Activated CD4-positive, alpha-beta T cell treated with anti-CD3 and anti-CD28 coated beads, Interleukin-10, Interleukin-2, amounts not matched to agents 100 ng/mL and 50 ng/mL, durations not matched to agents 16 hours and 8 hours (primary cell): Measurements from ENCODE around the gene CTSG.
"Not testable (repeated sequence)": the region's sequence is repeated elsewhere in the genome, so short reads cannot be mapped to it uniquely, and the experiment has no call there.

Experiments
- DNase-seq: peaks from one replicate; pipeline ENCODE4 v3.0.0-alpha.2; 2020

The CTSG gene

GRCh38 chr14:24576182-24576581 is at the start of gene CTSG:
TSS of gene CTSG (minus strand) at chr14:24576250. CDS start at chr14:24576223, 27 bp downstream.
- no peak for DNase-seq

- DNase-seq: no peak
Measured at GRCh38 chr14:24613747-24614146, 37.7 kb upstream of the CTSG start.

DNA sequence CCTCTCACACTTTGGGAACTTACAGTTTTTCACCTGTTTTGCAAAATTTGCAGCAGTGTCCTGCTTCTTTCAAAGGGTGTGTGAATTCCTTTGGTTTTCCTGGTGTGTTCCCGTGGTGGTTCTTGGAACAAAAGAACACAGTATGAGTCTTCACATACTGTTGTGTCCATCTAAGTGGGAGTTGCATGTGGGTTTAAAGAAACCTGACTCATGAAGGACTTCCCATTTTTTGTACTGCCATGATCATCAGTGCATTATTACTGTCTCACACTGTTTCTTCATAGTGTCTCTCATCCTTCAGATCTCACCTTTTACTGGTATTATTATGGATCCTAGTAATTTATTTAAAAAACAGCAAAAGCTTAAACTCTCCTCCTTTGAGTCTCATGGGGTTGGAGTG is 37.2 kb upstream of the CTSG start:
- DNase-seq: no peak

DNA sequence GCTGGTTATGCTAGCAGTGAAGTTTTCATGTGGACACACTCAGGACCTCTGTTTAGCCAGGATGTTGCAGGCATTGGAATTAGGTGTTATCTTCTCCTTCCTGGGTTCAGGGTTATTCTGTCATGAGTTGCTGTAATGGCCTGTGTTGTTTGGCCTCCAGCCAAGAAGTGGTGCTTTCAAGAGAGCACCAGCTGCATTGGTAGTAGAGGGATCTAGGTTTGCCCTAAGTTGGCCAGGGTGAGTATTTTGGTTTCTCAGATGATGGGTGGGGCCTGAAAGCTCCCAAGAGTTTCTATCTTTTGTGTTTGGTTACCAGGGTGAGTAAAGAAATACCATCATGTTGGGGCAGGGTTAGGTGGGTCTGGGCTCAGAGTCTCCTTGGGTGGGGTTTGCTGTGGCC is 36.1 kb upstream of the CTSG start:
- no peak for DNase-seq

DNA sequence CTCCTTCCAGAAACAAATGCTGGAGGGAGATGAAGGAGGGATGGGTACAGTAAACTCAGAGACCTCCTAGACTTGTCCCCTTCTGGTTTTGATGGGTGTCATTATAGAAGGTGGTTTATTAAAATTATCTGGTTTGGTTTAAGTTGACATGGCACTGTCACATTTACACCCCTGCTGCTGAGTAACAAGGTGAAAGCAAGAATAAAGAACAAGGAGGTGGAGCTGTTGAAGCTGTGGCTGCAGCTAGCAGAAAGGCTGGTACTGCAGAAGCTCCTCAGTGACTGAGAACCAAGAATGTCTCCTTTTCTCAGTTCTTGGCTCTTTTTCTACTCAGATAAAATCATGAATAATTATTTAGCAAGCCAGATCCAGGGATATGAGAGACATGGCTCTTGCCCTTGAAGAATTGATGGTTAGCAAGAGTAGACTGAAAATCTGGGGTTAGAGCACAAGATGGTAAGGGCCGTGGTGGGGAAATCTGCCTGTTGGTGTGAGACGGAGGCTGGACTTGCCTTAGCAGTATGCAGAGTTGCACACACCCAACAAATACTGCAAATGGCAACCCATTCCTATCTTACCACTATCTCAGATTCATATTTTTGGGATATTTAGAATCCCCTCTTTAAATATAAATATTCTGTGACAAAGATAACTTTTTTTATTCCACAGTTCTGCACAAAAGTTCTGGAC is 33.8 kb upstream of the CTSG start, which contains the start of gene GZMH:
Gene GZMH, minus strand, starts transcription at position 31 of the 690 bp plus-strand sequence. CDS start 72 bp downstream, outside the sequence.
- peak; percentile 64 for DNase-seq

- no peak for DNase-seq
Measured at GRCh38 chr14:24607635-24608514, 31.8 kb upstream of the CTSG start.

GRCh38 chr14:24607081-24607480 is 31.0 kb upstream of the CTSG start:
- peak; percentile 53 for DNase-seq

GRCh38 chr14:24606297-24606696 is 30.2 kb upstream of the CTSG start:
- DNase-seq: no peak

GRCh38 chr14:24605435-24606190 is 29.6 kb upstream of the CTSG start:
- DNase-seq: peak; percentile 84

DNA sequence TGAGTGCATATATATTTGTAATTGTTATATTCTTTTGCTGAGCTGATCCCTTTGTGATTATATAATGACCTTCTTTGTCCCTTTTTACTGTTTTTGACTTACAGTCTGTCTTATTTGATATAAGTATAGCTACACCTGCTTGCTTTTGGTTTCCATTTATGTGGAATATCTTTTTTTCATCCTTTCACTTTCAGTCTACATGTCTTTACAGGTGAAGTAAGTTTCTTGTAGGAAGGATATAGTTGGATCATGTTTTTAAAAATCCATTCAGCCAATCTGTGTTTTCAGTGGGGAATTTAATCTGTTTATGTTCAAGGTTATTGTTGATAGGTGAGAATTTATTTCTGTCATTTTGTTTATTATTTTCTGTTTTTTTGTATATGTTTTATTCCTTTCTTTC is 21.4 kb upstream of the CTSG start:
- no peak for DNase-seq

GRCh38 chr14:24595073-24595808 is 19.2 kb upstream of the CTSG start:
- no peak for DNase-seq

GRCh38 chr14:24591004-24591403 is 15.0 kb upstream of the CTSG start:
- DNase-seq: not testable (repeated sequence)

GRCh38 chr14:24584402-24584801 is 8.4 kb upstream of the CTSG start:
- DNase-seq: not testable (repeated sequence)

GRCh38 chr14:24578558-24578957 is 2.5 kb upstream of the CTSG start:
- no peak for DNase-seq

GRCh38 chr14:24576771-24577170 is 721 bp upstream of the CTSG start:
- DNase-seq: no peak

- no peak for DNase-seq
Measured at GRCh38 chr14:24574206-24574774, 1.8 kb downstream of the CTSG start.

- DNase-seq: no peak
Measured at GRCh38 chr14:24566318-24566717, 9.7 kb downstream of the CTSG start.

DNA sequence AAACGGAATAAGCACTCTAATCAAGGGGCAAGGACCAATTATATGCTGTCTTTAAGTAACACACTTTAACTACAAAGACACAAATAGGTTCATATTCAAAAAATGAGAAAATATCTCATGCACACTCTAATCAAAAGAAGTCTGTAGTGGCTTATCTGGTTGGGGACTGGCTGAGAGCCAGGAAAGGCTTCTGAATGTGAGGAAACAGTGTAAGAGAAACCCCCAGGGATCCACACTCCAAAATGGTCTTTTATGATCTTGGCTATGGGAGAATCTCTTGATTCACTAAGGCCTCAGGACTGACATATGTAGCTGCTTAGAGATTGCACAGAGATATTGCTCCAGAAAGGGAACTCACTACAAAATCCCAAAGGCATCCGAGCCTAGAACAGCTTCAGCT is 10.3 kb downstream of the CTSG start:
- DNase-seq: no peak

- no peak for DNase-seq
Measured at GRCh38 chr14:24563505-24563904, 12.5 kb downstream of the CTSG start.

- DNase-seq: no peak
Measured at GRCh38 chr14:24556756-24557155, 19.3 kb downstream of the CTSG start.

DNA sequence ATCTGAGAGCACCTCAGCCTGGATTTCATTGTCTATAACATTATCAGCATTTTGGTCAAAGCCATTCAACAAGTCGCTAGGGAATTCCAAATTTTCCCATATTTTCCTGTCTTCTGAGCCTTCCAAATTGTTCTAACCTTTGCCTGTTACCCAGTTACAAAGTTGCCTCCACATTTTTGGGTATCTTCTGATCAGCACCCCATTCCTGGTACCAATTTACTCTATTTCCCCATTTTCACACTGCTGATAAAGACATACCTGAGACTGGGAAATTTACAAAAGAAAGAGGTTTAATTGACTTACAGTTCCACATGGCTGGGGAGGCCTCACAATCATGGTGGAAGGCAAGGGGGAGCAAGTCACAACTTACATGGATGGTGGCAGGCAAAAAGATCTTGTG is 27.0 kb downstream of the CTSG start:
- not testable (repeated sequence) for DNase-seq

- no peak for DNase-seq
Measured at GRCh38 chr14:24542346-24542936, 33.6 kb downstream of the CTSG start.
